WTC11 (cell line): ENCODE results near the gene RCL1.

Experiments
- ZNF138 ChIP-seq: sonication (generic); formaldehyde crosslinking; conservative IDR thresholded peaks from 2 replicates; pipeline ENCODE4 v1.8.1; 2022; ENCODE audit warnings: mild to moderate bottlenecking, moderate library complexity, missing genetic modification reagents
- TF ChIP-seq, protein P1 (sequence below): fragments of 200-600 bp; IDR thresholded peaks from 2 replicates; pipeline ENCODE4 v1.8.0; 2022; ENCODE audit warnings: antibody characterized with exemption
- TF ChIP-seq, protein P2 (sequence below): sonication (generic); formaldehyde crosslinking; IDR thresholded peaks from 2 replicates; pipeline ENCODE4 v1.8.1; 2022; ENCODE audit warnings: low read depth, missing genetic modification reagents, borderline replicate concordance

DNA sequence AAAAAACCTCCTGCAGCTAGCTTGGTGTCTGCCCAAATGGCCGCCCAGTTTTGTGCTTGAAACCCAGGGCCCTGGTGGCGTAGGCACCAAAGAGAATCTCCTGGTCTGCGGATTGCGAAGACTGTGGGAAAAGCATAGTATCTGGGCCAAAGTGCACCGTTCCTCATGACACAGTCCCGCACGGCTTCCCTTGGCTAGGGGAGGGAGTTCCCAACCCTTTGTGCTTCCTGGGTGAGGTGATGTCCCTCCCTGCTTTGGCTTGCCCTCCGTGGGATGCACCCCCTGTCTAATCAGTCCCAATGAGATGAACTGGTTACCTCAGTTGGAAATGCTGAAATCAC lies 109.4 kb downstream of the RCL1 start:
- TF ChIP-seq ZNF138 (CRISPR knock-in tag): no peak
- TF ChIP-seq, protein P1, sequence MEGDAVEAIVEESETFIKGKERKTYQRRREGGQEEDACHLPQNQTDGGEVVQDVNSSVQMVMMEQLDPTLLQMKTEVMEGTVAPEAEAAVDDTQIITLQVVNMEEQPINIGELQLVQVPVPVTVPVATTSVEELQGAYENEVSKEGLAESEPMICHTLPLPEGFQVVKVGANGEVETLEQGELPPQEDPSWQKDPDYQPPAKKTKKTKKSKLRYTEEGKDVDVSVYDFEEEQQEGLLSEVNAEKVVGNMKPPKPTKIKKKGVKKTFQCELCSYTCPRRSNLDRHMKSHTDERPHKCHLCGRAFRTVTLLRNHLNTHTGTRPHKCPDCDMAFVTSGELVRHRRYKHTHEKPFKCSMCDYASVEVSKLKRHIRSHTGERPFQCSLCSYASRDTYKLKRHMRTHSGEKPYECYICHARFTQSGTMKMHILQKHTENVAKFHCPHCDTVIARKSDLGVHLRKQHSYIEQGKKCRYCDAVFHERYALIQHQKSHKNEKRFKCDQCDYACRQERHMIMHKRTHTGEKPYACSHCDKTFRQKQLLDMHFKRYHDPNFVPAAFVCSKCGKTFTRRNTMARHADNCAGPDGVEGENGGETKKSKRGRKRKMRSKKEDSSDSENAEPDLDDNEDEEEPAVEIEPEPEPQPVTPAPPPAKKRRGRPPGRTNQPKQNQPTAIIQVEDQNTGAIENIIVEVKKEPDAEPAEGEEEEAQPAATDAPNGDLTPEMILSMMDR: no peak
- TF ChIP-seq, protein P2, sequence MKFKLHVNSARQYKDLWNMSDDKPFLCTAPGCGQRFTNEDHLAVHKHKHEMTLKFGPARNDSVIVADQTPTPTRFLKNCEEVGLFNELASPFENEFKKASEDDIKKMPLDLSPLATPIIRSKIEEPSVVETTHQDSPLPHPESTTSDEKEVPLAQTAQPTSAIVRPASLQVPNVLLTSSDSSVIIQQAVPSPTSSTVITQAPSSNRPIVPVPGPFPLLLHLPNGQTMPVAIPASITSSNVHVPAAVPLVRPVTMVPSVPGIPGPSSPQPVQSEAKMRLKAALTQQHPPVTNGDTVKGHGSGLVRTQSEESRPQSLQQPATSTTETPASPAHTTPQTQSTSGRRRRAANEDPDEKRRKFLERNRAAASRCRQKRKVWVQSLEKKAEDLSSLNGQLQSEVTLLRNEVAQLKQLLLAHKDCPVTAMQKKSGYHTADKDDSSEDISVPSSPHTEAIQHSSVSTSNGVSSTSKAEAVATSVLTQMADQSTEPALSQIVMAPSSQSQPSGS (CRISPR knock-in tag): no peak
